HG02981 (cell line): ENCODE data around the gene EVC2.

ENCODE experiments used
- ATAC-seq: cut with Tn5 transposase; IDR thresholded peaks from one replicate; pipeline ENCODE4 v1.9.1; 2021; ENCODE audit warnings: mild to moderate bottlenecking, moderate library complexity; ENCODE audit not compliant: unreplicated experiment

EVC2 gene, protein sequence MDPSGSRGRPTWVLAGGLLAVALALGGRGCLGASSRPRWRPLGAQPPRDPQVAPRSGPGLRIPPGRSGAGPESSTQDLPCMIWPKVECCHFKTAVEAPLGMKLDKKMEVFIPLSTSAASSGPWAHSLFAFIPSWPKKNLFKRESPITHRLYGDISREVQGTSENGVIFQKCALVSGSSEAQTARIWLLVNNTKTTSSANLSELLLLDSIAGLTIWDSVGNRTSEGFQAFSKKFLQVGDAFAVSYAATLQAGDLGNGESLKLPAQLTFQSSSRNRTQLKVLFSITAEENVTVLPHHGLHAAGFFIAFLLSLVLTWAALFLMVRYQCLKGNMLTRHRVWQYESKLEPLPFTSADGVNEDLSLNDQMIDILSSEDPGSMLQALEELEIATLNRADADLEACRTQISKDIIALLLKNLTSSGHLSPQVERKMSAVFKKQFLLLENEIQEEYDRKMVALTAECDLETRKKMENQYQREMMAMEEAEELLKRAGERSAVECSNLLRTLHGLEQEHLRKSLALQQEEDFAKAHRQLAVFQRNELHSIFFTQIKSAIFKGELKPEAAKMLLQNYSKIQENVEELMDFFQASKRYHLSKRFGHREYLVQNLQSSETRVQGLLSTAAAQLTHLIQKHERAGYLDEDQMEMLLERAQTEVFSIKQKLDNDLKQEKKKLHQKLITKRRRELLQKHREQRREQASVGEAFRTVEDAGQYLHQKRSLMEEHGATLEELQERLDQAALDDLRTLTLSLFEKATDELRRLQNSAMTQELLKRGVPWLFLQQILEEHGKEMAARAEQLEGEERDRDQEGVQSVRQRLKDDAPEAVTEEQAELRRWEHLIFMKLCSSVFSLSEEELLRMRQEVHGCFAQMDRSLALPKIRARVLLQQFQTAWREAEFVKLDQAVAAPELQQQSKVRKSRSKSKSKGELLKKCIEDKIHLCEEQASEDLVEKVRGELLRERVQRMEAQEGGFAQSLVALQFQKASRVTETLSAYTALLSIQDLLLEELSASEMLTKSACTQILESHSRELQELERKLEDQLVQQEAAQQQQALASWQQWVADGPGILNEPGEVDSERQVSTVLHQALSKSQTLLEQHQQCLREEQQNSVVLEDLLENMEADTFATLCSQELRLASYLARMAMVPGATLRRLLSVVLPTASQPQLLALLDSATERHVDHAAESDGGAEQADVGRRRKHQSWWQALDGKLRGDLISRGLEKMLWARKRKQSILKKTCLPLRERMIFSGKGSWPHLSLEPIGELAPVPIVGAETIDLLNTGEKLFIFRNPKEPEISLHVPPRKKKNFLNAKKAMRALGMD

DNA sequence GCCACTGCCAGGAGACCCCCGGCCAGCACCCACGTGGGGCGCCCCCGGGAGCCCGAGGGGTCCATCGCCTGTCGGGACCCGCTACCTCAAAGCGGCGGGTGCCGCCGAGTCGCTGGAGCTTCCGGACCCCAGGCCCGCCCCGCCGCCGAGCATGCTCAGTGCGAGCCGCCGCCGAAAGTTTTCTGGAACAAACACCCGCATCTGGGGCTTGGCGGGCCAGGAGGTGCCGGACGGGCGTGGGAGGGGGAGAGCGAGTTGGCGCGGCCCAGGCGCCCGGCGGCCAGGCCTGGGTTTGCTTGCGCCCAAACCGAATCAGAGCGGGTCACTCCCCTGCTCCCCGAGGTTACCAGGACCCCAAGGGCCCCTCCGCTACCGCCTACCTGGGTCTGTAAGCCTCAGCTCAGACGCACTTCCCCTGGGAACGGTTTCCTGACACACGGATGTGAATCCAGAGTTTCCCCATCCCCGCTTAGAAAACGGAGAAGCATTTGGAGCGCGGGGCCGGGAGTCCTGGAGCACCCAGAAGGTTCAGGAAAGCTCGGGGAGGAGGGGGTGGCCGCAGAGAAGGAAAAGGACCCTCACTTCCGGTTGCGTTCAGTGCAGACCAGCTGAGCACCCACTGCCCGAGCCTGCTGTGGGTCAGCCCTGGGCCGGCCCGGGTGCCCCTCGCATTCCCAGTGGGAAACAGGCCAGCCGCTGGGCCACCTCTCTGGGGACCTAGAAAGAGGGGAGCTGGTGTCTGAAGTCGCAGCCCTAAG lies at the start of gene EVC2:
Gene EVC2 (minus strand): TSS at position 111 of the 758 bp plus-strand sequence. CDS start 46 bp downstream, at position 65.
- no peak for ATAC-seq

DNA sequence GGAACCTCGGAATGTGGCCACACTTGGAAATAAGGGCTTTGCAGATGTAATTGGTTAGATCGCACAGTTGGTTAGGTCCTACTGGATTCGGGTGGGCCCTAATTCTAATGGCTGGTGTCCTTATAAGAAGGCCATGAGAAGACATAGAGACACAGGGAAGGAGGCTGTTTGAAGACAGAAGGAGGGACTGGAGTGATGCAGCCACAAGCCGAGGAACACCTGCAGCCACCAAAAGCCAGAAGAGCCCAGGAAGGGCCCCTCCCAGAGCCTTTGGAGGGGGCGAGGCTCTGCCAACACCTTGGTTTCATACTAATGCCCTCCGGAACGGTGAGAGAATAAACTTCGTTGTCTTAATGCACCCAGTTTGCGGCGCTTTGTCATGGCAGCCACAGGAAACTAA lies 49.6 kb upstream of the EVC2 start:
- no peak for ATAC-seq

DNA sequence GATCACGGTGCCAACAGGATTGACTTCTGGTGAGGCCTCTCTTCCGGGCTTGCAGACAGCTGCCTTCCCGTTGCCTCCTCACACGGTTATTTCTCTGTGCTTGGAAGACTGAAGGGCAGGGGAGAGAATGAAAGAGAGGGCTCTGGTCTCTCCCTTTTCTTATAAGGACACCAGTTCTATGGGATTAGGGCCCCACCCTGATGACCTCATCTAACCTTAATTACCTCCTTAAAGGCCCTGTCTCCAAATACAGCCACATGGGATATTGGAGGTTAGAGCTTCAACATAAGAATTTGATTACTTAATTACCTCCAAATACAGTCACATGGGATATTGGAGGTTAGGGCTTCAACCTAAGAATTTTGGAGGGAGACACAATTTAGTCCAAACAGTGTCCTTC lies 49.2 kb upstream of the EVC2 start:
- ATAC-seq = no peak

DNA sequence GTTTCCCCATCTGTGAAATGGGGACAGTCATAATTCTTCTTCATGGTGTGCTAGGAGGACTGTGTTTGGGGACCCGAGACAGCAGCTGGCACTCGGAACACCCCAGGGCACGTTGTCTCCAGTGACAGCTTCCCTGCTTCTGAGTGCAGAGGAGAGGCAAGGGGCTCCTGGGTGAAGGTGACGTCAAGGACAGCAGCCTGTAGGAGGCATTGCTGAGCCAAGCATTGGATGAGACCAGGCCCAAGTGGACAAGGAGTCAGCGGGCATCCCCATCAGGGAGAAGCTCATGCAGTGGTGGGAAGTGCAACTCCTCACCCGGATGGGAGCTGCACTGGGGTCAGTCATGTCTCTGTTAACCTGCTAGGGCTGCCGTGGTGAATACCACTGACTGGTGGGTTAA lies 48.7 kb upstream of the EVC2 start:
- ATAC-seq = no peak

DNA sequence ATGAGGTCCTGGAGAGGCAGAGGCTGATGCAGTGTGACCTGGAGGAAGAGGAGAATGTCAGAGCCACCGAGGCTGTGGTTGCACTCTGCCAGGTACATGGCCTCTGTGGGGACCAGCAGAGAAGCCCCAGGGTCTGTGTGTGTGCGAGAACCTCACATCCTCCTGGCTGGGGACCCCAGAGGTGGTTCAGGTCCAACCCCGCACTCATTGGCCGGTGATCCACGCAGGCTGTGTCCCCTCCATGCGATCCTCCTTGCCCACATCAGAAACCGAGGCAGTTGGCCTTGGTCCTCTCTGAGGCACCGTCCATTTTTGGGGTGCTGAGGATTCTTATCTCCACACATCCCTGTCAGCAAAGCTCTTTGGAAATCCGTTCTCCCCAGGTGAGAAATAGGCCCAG lies 47.9 kb upstream of the EVC2 start:
- ATAC-seq = no peak

DNA sequence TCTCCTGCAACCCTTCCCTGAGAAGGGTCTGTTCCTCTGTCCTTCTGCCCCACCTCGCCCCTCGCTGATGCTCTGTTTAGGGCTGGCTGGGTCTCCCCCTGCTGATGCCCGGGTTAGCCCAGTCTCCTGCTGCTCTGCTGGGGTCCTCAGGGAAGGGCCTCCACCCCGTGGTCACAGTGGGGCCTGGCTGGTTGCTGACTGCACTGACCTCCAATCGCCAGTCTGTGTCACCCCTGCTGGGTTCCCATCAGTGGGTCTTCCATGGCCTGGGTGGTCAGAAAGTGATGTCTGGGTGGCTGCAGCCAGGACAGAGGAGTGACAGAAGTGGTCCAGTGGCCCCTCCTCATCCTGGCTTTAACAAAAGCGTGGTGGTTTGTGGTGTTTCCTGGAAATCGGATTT lies 47.3 kb upstream of the EVC2 start:
- no peak for ATAC-seq

DNA sequence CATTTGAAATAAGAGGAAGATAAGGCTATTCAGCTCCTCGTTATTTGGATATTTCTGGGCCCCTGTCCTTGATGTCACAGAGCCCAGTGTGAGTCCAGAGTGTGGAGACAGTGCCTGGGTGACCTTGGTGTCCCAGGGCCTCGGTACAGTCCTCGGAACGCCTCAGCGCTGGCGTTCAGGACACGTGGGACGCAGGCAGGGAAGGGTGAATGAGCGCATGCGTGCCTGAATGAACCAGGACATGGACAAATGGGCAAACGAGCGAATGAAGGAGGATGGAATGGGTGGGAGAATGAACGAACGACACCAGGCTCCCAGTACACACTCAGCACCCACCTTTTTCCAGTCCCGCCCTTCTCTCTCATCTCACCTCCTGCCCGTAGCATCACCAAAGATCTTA lies 46.8 kb upstream of the EVC2 start:
- no peak for ATAC-seq

DNA sequence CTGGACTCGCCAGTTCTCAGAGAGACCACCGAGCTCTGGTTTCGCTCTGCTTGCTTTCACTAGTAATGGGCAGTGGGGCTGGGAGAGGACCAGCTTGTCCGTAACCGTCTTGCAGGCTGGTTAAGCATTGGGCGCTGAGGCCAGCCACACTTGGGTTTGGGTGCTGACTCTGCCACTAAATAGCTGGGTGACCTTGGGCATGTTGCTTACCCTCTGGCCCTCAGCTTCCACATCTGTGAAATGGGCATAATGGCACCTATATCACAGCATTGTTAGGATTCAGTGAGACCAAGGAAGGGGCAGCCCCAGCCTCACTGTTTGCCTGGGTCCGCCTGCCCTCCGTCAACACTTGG lies 46.1 kb upstream of the EVC2 start:
- ATAC-seq = no peak

DNA sequence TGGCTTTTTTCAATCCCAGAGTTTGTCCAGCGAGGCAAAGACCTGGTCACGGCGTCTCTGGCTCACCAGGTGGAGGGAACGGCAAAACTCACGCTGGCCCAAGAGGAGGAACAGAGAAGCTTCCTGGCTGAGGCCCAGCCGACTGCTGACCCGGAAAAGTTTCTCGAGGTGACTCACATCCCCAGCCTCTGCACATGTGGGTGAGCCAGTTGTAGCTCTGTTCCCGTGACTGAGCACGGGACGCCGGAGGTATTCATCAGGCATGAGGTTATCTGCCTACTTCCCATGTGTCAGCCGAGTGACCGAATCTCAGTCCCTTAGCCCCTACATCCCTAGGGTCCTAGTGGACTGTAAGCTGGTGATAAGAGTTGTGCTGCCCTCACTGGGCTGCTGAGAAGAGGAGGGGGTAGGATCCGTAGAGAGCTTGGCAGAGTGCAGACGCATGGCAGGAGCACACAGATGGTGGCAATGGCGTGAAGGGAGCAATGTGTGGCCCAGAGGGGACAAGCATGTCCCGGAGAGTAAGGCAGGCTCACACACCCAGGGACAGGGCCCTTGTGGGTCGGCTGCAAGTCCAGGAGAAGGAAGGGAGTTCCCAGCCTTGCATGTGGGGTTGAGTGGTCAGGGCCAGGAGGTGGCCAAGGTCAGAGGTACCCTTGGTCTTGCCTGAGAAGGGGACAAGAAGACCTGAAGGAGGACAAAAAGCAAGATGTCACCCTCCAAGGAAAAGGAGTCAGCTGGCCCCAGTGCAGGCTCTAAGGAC lies 45.6 kb upstream of the EVC2 start:
- ATAC-seq = no peak

DNA sequence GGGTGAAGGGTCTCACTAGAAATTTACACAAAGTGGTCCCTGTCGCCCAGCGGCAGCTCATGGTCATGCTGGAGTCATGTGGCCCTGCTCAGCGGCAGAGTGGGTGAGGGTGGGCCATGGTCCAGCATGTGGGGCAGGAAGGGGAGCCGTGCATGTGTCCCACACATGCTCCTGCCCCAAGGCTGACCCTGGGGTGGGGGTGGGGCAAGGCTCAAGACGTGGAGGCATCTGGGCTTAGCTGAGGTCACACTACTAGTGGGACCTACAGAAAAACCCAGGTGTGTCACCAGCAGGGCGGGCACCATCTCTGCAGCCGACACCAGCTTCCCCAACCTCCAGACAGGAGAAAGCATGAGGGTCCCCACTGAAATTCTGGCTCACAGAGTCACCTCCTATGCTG lies 45.0 kb upstream of the EVC2 start:
- no peak for ATAC-seq

DNA sequence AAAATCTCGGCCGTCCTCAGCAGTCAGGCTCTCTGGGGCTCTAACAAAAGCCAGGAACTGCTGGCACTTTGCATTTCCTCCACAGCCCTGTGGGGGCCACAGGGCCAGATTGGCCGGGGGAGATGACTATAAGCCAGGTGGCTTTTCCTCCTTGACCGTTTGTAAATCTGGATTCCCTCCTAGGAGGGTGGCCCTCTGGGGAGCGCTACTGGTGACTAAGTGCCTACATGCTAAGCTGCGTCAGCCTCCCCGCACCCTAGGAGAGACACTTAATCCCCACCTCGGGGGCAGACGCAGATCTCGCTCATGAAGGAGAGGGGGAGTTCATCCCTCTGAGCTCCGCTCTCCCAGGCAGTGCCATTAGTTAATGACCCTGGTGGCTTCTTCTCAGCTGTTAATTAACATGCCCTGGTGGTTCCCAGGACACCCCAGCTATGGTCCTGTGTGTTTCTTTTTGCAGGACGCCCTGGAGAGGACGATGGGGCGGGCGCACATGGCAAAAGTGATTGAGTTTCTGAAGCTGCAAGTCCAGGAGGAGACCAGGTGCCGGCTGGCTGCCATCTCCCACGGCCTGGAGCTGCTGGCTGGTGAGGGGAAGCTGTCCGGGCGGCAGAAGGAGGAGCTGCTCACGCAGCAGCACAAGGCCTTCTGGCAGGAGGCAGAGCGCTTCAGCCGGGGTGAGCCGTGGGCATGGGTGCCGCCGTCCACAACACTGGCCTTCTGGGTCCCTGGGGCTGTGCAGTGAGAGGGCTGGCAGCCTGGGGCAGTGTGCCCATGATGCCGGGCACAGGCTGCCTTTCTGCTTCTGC lies 44.2 kb upstream of the EVC2 start:
- ATAC-seq = no peak

DNA sequence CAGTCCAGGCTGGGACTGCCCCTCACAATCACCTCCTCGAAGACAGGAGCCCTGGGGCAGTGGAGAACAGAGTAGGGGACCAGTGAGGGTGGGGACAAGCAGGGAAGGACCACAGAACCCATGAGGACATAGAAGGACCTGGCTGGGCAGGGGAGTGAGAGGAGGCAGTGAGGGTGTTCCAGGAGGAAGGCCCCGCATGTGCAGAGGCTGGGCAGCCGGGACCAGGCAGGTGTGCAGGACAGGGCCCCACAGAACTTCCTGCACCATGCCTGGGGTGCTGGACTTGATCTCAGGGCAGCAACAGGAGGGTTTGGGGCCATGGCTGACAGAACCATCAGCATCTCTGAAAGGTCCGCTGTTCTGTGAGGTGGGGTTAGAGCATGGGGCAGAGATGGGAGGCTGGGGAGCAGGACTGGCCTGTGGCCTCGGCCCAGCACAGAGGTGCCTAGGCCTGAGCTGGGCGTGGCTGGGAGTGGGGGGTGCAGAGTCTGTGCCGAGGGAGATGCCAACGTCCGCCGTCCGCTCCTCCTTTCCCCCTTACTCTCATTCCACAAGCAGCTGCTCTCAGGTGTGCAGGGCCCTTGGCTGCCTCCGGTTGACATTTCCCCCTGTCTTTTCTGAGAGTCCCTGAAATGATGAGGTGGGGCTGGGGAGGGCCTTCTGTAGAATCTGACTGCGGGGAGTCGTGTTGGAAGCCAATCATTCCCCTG lies 43.5 kb upstream of the EVC2 start:
- ATAC-seq = no peak

DNA sequence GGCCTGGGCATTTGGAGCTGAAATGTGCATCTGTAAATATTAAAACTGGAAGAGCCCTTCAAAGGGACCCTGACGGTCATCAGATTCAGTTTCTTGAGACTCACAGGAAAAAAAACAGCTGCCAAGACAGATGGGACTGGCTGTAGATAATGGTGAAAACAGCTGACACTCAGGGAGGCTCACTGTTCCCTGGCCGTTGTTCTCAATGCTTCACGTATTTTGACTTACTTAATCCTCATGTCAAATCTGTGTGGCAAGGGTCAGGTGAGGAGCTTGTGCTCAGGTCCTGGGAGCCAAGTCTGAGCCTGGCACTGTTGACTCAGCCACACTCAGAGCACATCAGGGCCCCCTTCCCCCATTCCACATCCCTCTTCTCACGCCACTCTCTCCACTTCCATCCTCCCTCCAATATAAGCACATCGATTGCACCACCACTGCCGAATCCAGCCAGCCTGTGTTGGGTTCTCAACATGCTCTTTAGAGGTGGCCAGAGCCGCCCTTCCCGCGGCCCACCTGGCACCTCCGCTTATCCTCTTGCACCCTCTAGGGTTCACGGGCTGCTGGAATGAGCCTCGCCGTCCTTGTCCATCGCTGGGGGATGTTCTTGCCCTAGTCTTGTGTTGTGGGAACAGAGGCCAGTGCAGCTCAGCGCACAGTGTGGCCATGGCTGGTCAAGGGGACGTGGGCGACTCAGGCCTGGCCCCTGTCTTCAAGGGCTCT lies 42.7 kb upstream of the EVC2 start:
- ATAC-seq = no peak

DNA sequence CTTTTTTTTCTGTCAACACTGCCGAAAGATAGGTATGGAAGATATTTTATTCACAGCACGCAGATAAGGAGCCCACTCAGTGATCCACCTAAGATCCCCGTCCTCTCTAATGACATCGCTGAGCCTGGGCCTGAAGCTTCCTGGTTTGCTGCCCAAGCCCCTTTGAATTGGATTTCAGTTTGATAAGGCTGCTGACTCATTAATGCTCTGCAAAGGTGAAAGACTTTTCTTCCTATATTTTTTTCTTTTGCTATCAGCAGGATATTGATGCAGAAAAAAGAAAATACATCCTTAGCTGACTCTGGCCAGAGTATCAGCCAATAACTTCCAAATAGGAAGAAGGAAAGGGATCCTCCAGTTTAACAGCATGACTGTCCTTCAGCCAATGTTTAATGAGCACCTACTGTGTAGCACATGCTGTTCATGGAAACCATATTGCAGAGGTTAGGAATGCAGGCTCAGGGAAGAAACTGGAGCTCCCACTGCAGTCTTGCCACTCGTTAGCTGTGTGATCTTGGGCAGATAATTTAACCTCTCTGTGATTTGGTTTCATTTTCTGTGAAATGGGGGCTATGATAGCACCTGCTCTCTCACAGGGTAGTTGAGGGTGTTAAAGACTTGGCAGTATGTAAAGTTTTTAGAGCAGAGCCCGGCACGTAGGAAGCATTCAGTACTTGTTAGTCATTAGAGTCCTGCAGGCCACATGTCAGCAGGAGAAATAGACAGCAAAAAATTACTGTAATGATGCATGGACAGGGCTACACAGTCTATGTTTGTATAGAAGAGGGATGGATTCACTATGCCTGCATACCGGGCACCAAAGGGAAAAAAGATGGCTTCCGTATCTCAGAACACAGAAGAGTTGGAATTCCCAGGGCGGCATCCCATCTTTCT lies 41.9 kb upstream of the EVC2 start:
- ATAC-seq = no peak

DNA sequence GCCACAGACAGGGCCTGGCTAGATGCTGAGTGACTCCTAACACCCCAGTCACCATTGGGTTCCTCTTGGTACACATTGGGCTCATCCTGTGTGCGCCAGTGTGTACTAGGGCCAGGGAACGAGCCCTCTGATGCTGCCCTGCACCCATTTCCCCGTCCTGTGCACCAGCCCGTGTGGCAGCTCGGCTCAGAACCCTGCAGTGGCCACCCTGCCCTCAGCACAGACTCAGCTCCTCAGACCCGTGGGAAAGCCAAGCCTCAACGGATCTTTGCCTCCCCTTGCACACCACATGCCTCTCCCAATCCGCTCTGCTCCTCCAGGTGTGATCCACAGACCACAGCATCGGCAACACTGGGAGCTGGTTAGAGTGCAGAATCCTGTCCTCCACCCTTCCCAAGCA lies 41.2 kb upstream of the EVC2 start:
- no peak for ATAC-seq

DNA sequence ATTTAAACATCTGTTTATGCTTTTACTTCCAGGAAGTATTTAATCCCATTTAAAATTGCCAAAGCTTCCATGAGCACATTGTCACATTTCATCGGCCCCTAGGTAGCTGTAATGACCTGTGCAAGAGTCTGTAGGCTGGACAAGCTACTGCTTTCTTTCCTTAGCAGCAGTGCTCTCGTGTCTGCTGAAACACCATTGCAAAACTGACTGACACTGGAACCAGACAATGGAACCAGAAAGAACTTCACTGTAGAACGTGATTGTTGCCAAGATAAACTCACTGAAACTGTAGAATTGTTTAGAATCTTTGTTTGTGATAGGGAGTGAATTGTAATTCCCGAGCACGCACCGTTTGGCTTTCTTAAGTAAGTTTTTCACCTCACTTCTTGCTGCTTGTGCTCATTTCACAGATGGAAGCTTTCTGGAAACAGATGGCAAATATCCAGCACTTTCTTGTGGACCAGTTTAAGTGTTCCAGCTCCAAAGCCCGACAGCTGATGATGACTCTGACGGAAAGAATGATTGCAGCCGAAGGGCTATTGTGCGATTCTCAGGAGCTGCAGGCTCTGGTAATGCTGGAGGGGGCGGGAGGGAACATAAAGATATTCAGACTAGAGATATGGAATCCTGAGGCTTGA lies 39.5 kb upstream of the EVC2 start:
- no peak for ATAC-seq
